ENCODE data around the gene CCDC18.

- TF ChIP-seq POLR2A (IDR thresholded peaks at IDR 0.05) (no peak), CTCF (IDR thresholded peaks at IDR 0.05) (no peak)
Observed at GRCh38 chr1:93302078-93302477, 121.6 kb downstream of the CCDC18 start.

Data from body of pancreas (tissue), 4 donors.